Upper lobe of right lung (tissue), 1 donor: Measurements from ENCODE around the gene ACO2. TPM values are rescaled to one million over a fixed set of nuclear protein-coding genes. Genes with fewer than 3 reads are reported as not detected.
A peak's percentile ranks its signal among the peaks of the same experiment; 100 is the strongest.

Source experiments
- ATAC-seq: fragments of 200-7000 bp; cut with Tn5 transposase; one replicate; pipeline ENCODE4 v1.9.1; 2020; ENCODE audit warnings: mild to moderate bottlenecking, moderate library complexity
- DNase-seq: peaks from one replicate; pipeline ENCODE4 v3.0.0-alpha.2; 2020
- H3K27ac ChIP-seq: fragments of 200-600 bp; one replicate; pipeline ENCODE4 v1.8.0; 2022
- H3K27me3 ChIP-seq: fragments of 200-600 bp; one replicate; pipeline ENCODE4 v1.8.0; 2022; ENCODE audit warnings: mild to moderate bottlenecking
- H3K36me3 ChIP-seq: fragments of 200-600 bp; one replicate; pipeline ENCODE4 v1.8.0; 2022
- H3K4me1 ChIP-seq: fragments of 200-600 bp; one replicate; pipeline ENCODE4 v1.8.0; 2022
- H3K4me3 ChIP-seq: fragments of 200-600 bp; one replicate; pipeline ENCODE4 v1.8.0; 2022; ENCODE audit warnings: mild to moderate bottlenecking
- H3K9me3 ChIP-seq: fragments of 200-600 bp; one replicate; pipeline ENCODE4 v1.8.0; 2022
- CTCF ChIP-seq: fragments of 200-600 bp; IDR thresholded peaks from one replicate; pipeline ENCODE4 v1.8.0; 2022; ENCODE audit warnings: antibody characterized with exemption
- intact Hi-C: fragments of 100-400 bp; cut with DNase I; formaldehyde crosslinking; loops from one replicate; pipeline ENCODE4 v1.11.0; 2022
- total RNA-seq: library from RNA; stranded (reverse); fragmentation: NEBNext Ultra II Directional; extraction: Animal tissue kit (Norgen Biotek cat#: 25700); gene quantifications from one replicate; pipeline ENCODE4 v1.2.1, GENCODE V29; 2021
- donor health status: DM: no; HTN: yes; CAD: no; lungs with severe emphysema.

ACO2 gene
- total RNA-seq, 1 donor from 2014 or later, result 84.1 TPM

- peaks cover 43% of the 10 kb centered on the region for H3K36me3 ChIP-seq
- ATAC-seq (no peak), DNase-seq (no peak)
- H3K9me3 ChIP-seq, result no peaks in the 10 kb centered on the region
- no peak for TF ChIP-seq CTCF
- H3K27me3 ChIP-seq, result no peaks in the 10 kb centered on the region
- no peaks in the 10 kb centered on the region for H3K4me1 ChIP-seq
- no peak overlapping the region for H3K4me3 ChIP-seq
- H3K27ac ChIP-seq, result no peak overlapping the region
- intact Hi-C loops, result no loop called here
Observed at GRCh38 chr22:41499624-41500280, 30.8 kb downstream of the ACO2 start.

- TF ChIP-seq CTCF, result no peak
- no peaks in the 10 kb centered on the region for H3K4me1 ChIP-seq
- DNase-seq (no peak), ATAC-seq (no peak)
- intact Hi-C loops, result no loop called here
- peaks cover 48% of the 10 kb centered on the region for H3K36me3 ChIP-seq
- H3K4me3 ChIP-seq, result no peak overlapping the region
- no peak overlapping the region for H3K27ac ChIP-seq
- no peaks in the 10 kb centered on the region for H3K9me3 ChIP-seq
- no peaks in the 10 kb centered on the region for H3K27me3 ChIP-seq
Observed at GRCh38 chr22:41500303-41500702, 31.4 kb downstream of the ACO2 start.

- H3K4me3 ChIP-seq, result no peak overlapping the region
- TF ChIP-seq CTCF, result peak; percentile 16
- DNase-seq (no peak), ATAC-seq (peak; percentile 63)
- intact Hi-C loops, result no loop called here
- H3K27me3 ChIP-seq, result no peaks in the 10 kb centered on the region
- no peaks in the 10 kb centered on the region for H3K4me1 ChIP-seq
- H3K9me3 ChIP-seq, result no peaks in the 10 kb centered on the region
- H3K27ac ChIP-seq, result no peak overlapping the region
- H3K36me3 ChIP-seq, result peaks cover 52% of the 10 kb centered on the region
Observed at GRCh38 chr22:41501209-41501608, 32.3 kb downstream of the ACO2 start.

- TF ChIP-seq CTCF, result no peak
- H3K27ac ChIP-seq, result no peak overlapping the region
- intact Hi-C loops, result no loop called here
- H3K4me3 ChIP-seq, result no peak overlapping the region
- peaks cover 70% of the 10 kb centered on the region for H3K36me3 ChIP-seq
- DNase-seq (no peak), ATAC-seq (no peak)
- no peaks in the 10 kb centered on the region for H3K9me3 ChIP-seq
- no peaks in the 10 kb centered on the region for H3K4me1 ChIP-seq
- H3K27me3 ChIP-seq, result no peaks in the 10 kb centered on the region
Observed at GRCh38 chr22:41504397-41504796, 35.5 kb downstream of the ACO2 start.

- Histone ChIP-seq H3K4me3 (no peak overlapping the region), H3K27me3 (no peaks in the 10 kb centered on the region), H3K36me3 (peaks cover 70% of the 10 kb centered on the region), H3K27ac (no peak overlapping the region), H3K4me1 (no peaks in the 10 kb centered on the region), H3K9me3 (no peaks in the 10 kb centered on the region)
- no peak for ATAC-seq
- TF ChIP-seq CTCF, result no peak
- no peak for DNase-seq
- intact Hi-C loops, result no loop called here
Observed at GRCh38 chr22:41504816-41505215, 35.9 kb downstream of the ACO2 start.
